EL (cell line): Measurements from ENCODE around the gene CDKL2.

Experiments
- DNase-seq: peaks from one replicate; pipeline ENCODE4 v3.0.0-alpha.2; 2016

The CDKL2 gene

GRCh38 chr4:75637827-75638226, 7.5 kb upstream of the CDKL2 start:
- DNase-seq: no peak

GRCh38 chr4:75637176-75637575, 6.8 kb upstream of the CDKL2 start:
- DNase-seq: peak; percentile 52

- peak; percentile 23 for DNase-seq
Measured at GRCh38 chr4:75634951-75635350, 4.6 kb upstream of the CDKL2 start.

GRCh38 chr4:75634281-75634680, 4.0 kb upstream of the CDKL2 start:
- peak; percentile 18 for DNase-seq

GRCh38 chr4:75633846-75634245, 3.5 kb upstream of the CDKL2 start:
- DNase-seq: peak; percentile 64

GRCh38 chr4:75630937-75631329, 605 bp upstream of the CDKL2 start:
- no peak for DNase-seq

GRCh38 chr4:75629239-75629638, 1.1 kb downstream of the CDKL2 start:
- no peak for DNase-seq

GRCh38 chr4:75623026-75623425, 7.3 kb downstream of the CDKL2 start:
- no peak for DNase-seq

- DNase-seq: no peak
Measured at GRCh38 chr4:75621715-75622114, 8.6 kb downstream of the CDKL2 start.

GRCh38 chr4:75612306-75612705, 18.0 kb downstream of the CDKL2 start:
- DNase-seq: no peak

- DNase-seq: peak; percentile 1
Measured at GRCh38 chr4:75605928-75606327, 24.4 kb downstream of the CDKL2 start.

- no peak for DNase-seq
Measured at GRCh38 chr4:75599647-75600046, 30.7 kb downstream of the CDKL2 start.

GRCh38 chr4:75598390-75598789, 31.9 kb downstream of the CDKL2 start:
- DNase-seq: peak; percentile 37

- DNase-seq: no peak
Measured at GRCh38 chr4:75596061-75596460, 34.3 kb downstream of the CDKL2 start.

- no peak for DNase-seq
Measured at GRCh38 chr4:75593393-75593792, 36.9 kb downstream of the CDKL2 start.

- peak; percentile 29 for DNase-seq
Measured at GRCh38 chr4:75584067-75584466, 46.3 kb downstream of the CDKL2 start.

- DNase-seq: no peak
Measured at GRCh38 chr4:75567725-75568124, 62.6 kb downstream of the CDKL2 start.

GRCh38 chr4:75566911-75567310, 63.4 kb downstream of the CDKL2 start:
- no peak for DNase-seq

- DNase-seq: no peak
Measured at GRCh38 chr4:75565481-75565880, 64.8 kb downstream of the CDKL2 start.

- DNase-seq: no peak
Measured at GRCh38 chr4:75564023-75564422, 66.3 kb downstream of the CDKL2 start.

- no peak for DNase-seq
Measured at GRCh38 chr4:75561789-75562188, 68.5 kb downstream of the CDKL2 start.

- no peak for DNase-seq
Measured at GRCh38 chr4:75557696-75558095, 72.6 kb downstream of the CDKL2 start.

GRCh38 chr4:75555294-75556164, 74.8 kb downstream of the CDKL2 start, which contains the start of gene ODAPH:
TSS of gene ODAPH (plus strand) at chr4:75556066. CDS start at chr4:75556083, 17 bp downstream.
- DNase-seq: peak; percentile 54

GRCh38 chr4:75552452-75552851, 77.9 kb downstream of the CDKL2 start:
- no peak for DNase-seq

- no peak for DNase-seq
Measured at GRCh38 chr4:75549019-75549418, 81.3 kb downstream of the CDKL2 start.
